Kidney (tissue), 14 donors: ENCODE measurements around the gene PML. TPM values are rescaled to one million over a fixed set of nuclear protein-coding genes. Genes with fewer than 3 reads are reported as not detected.
A peak's percentile ranks its signal among the peaks of the same experiment; 100 is the strongest.

Experiments
- DNase-seq, 5 donors: peaks; one replicate each; pipeline ENCODE4 v3.0.0-alpha.2; 2013 to 2020
- FAIRE-seq: peaks from 2 replicates; lab custom pipeline; 2012; peaks lifted over from hg19 to GRCh38; lab: Jason Lieb, UNC
- H3K27ac ChIP-seq, 2 donors: one replicate each; pipeline ENCODE4 v1.7.0; 2013; ENCODE audit warnings: low read depth in 2 of 2, low read length in 2 of 2, inconsistent platforms in 1 of 2
- H3K27me3 ChIP-seq: one replicate; pipeline ENCODE4 v1.7.1; 2013; ENCODE audit warnings: low read length, inconsistent platforms; ENCODE audit not compliant: control insufficient read depth, insufficient read depth
- H3K36me3 ChIP-seq, 3 donors: one replicate each; pipeline versions ENCODE4 v1.7.0 to v1.7.1; 2013; ENCODE audit warnings: low read length in 3 of 3, control low read depth in 1 of 3, inconsistent platforms in 1 of 3; ENCODE audit not compliant: insufficient read depth in 3 of 3, control insufficient read depth in 2 of 3
- H3K4me1 ChIP-seq, 3 donors: one replicate each; pipeline versions ENCODE4 v1.7.0 to v1.7.1; 2013; ENCODE audit warnings: low read length in 3 of 3, inconsistent platforms in 1 of 3, low read depth in 1 of 3; ENCODE audit not compliant: control insufficient read depth in 2 of 3, insufficient read depth in 2 of 3
- H3K4me3 ChIP-seq, 3 donors: one replicate each; pipeline versions ENCODE4 v1.7.0 to v1.8.1; 2013; ENCODE audit warnings: low read length in 3 of 3, control low read depth in 1 of 3, inconsistent platforms in 1 of 3
- H3K9ac ChIP-seq, 3 donors: one replicate each; pipeline versions ENCODE4 v1.7.0 to v1.7.1; 2013; ENCODE audit warnings: low read length in 3 of 3, control low read depth in 1 of 3, inconsistent platforms in 1 of 3
- H3K9me3 ChIP-seq, 3 donors: one replicate each; pipeline versions ENCODE4 v1.7.0 to v1.7.1; 2013; ENCODE audit warnings: low read length in 3 of 3, control low read depth in 1 of 3, inconsistent platforms in 1 of 3; ENCODE audit not compliant: control insufficient read depth in 2 of 3, insufficient read depth in 1 of 3
- intact Hi-C: fragments of 100-400 bp; cut with DNase I; formaldehyde crosslinking; loops from one replicate; pipeline ENCODE4 v1.11.1; 2022
- polyA plus RNA-seq: library from polyadenylated mRNA; stranded (reverse); fragments of 350-450 nt; fragmentation: Illumina TruSeq; extraction: RNeasy Lipid Tissue Mini Kit (QIAGEN cat#74804); gene quantifications from one replicate; pipeline ENCODE4 v1.2.3, GENCODE V29; 2014; ENCODE audit warnings: low read depth, low replicate concordance; ENCODE audit not compliant: insufficient read depth
- total RNA-seq: library from RNA; stranded (reverse); fragmentation: NEBNext Ultra II Directional; extraction: Animal tissue kit (Norgen Biotek cat#: 25700); gene quantifications from one replicate; pipeline ENCODE4 v1.2.1, GENCODE V29; 2021
- TF ChIP-seq, protein P1 (sequence below): IDR thresholded peaks from 3 replicates; pipeline ENCODE4 v1.5.1; 2012; ENCODE audit warnings: mild to moderate bottlenecking, moderate library complexity, borderline replicate concordance; ENCODE audit not compliant: insufficient read depth; ENCODE audit errors: extremely low read depth
- donor health status: control.
- donor health status: control.
- donor health status: control.
- donor health status: control.
- donor health status: control.
- donor health status: DM: yes; HTN: yes; CAD: no.
- donor health status: Normal renal cell carcinoma (clear cell type).

PML gene
- total and polyA plus RNA-seq, 2 donors from 2014 or later = 19.6 to 82.9 TPM

DNA sequence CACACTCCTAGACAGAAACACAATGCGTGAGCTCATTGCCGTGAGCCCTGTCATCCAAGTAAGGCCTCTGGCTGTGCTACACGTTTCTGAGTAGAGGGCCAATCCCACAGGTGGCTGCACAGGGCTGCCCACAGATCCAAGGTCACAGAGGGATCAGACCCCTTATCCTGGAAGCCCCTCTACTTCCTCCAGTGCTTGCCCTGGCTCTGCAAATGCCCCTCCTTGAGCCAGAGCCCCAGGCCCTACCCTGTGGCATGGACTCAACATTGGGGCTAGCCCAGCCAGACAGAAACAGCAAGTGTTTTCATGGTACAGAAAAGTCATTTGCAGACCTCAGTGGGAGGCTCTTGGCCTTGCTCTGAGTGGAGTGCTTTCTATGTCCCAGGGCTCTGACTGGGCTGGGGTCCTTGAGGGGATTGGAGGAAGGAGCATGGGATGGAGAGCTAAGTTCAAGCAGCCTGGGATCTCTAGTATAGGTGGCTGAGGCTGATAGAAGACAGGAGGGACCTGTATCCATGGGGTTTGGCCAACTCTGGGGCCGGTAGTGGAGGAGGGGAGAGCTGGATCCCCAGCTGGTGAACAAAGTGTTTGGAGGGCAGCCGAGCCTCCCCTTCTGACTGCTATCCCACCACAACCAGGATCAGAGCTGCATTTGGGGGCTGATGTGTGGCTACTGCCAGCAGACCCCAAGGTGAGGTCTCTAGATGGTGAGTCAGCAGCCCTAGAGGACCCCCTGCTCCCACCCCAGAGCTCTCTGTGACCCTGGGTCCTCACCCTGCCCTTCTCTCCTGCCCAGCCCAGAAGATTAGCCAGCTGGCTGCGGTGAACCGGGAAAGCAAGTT lies 49.1 kb downstream of the PML start:
- H3K4me3 ChIP-seq = no peak overlapping the region
- no peaks in the 10 kb centered on the region for H3K27me3 ChIP-seq
- intact Hi-C loops = loop anchor here (10.0 kb wide), 1 partner anchor 59 kb away; no protein-coding TSS in a partner anchor
- H3K9me3 ChIP-seq = no peaks in the 10 kb centered on the region
- H3K36me3 ChIP-seq = peaks cover 0 to 3% (median 2%) of the 10 kb centered on the region in 3 donors
- FAIRE-seq (no peak), DNase-seq (peak in 1 of 5 donors; percentile 16)
- no peak overlapping the region for H3K27ac ChIP-seq
- H3K4me1 ChIP-seq = peaks cover 0 to 13% (median 0%) of the 10 kb centered on the region in 3 donors
- TF ChIP-seq, protein P1, sequence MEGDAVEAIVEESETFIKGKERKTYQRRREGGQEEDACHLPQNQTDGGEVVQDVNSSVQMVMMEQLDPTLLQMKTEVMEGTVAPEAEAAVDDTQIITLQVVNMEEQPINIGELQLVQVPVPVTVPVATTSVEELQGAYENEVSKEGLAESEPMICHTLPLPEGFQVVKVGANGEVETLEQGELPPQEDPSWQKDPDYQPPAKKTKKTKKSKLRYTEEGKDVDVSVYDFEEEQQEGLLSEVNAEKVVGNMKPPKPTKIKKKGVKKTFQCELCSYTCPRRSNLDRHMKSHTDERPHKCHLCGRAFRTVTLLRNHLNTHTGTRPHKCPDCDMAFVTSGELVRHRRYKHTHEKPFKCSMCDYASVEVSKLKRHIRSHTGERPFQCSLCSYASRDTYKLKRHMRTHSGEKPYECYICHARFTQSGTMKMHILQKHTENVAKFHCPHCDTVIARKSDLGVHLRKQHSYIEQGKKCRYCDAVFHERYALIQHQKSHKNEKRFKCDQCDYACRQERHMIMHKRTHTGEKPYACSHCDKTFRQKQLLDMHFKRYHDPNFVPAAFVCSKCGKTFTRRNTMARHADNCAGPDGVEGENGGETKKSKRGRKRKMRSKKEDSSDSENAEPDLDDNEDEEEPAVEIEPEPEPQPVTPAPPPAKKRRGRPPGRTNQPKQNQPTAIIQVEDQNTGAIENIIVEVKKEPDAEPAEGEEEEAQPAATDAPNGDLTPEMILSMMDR = no peak
- no peak overlapping the region for H3K9ac ChIP-seq

DNA sequence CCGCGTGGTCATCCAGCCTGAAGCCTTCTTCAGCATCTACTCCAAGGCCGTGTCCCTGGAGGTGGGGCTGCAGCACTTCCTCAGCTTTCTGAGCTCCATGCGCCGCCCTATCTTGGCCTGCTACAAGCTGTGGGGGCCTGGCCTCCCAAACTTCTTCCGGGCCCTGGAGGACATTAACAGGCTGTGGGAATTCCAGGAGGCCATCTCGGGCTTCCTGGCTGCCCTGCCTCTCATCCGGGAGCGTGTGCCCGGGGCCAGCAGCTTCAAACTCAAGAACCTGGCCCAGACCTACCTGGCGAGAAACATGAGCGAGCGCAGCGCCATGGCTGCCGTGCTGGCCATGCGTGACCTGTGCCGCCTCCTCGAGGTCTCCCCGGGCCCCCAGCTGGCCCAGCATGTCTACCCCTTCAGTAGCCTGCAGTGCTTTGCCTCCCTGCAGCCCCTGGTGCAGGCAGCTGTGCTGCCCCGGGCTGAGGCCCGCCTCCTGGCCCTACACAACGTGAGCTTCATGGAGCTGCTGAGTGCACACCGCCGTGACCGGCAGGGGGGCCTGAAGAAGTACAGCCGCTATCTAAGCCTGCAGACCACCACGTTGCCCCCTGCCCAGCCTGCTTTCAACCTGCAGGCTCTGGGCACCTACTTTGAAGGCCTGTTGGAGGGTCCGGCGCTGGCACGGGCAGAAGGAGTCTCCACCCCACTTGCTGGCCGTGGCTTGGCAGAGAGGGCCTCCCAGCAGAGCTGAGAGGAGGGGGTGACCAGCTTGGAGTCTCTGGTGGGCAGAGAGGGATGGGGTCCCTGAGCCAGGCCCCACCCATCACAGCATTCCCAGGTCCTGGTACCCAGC lies 50.0 kb downstream of the PML start:
- H3K4me1 ChIP-seq = peaks cover 0 to 13% (median 0%) of the 10 kb centered on the region in 3 donors
- H3K9me3 ChIP-seq = no peaks in the 10 kb centered on the region
- TF ChIP-seq, protein P1 = no peak
- intact Hi-C loops = loop anchor here (10.0 kb wide), 1 partner anchor 60 kb away; no protein-coding TSS in a partner anchor
- peak in 1 of 5 donors; percentile 91 for DNase-seq
- no peak overlapping the region for H3K4me3 ChIP-seq
- peaks cover 0 to 3% (median 2%) of the 10 kb centered on the region in 3 donors for H3K36me3 ChIP-seq
- H3K27me3 ChIP-seq = no peaks in the 10 kb centered on the region
- H3K9ac ChIP-seq = no peak overlapping the region
- no peak for FAIRE-seq
- H3K27ac ChIP-seq = no peak overlapping the region

DNA sequence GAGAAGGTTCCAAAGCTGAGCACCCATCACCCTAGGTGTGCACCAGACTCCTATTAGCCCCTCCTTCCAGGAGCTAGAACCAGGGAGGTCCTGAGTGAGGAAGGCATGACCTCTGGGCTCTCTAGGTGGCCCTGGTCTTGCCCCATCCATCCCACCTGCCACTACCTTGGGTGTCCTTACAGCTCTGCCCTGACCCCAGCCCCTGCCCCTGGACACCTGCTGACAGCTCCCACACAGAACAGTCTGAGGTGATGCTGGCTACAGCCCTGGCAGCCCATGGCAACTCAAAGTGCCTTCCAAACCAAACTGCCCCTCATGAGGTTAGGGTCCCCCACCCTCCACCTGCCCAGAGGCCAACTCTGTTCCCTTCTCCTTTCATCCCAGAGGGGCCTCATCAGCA lies 50.7 kb downstream of the PML start:
- Histone ChIP-seq H3K27me3 (no peaks in the 10 kb centered on the region), H3K27ac (no peak overlapping the region), H3K36me3 (peaks cover 0 to 3% (median 2%) of the 10 kb centered on the region in 3 donors), H3K4me3 (no peak overlapping the region), H3K9me3 (no peaks in the 10 kb centered on the region), H3K9ac (no peak overlapping the region), H3K4me1 (peaks cover 0 to 12% (median 0%) of the 10 kb centered on the region in 3 donors)
- FAIRE-seq (no peak), DNase-seq (no peak)
- intact Hi-C loops = loop anchor here (10.0 kb wide), 1 partner anchor 60 kb away; no protein-coding TSS in a partner anchor
- TF ChIP-seq, protein P1 = no peak
